Smooth muscle cell (in vitro differentiated cells): Measurements from ENCODE around the gene TBC1D2. TPM values are rescaled to one million over a fixed set of nuclear protein-coding genes. Genes with fewer than 3 reads are reported as not detected.

Experiments used
- DNase-seq: peaks from one replicate; lab custom pipeline; 2025; ENCODE audit not compliant: unreplicated experiment; lab: John Stamatoyannopoulos, UW
- H2AFZ ChIP-seq: fragments of 200-600 bp; sonication (generic); 2 replicates; pipeline ENCODE4 v1.6.0; 2016; ENCODE audit warnings: antibody characterized with exemption, low read depth, mild to moderate bottlenecking
- H3F3A ChIP-seq: fragments of 200-600 bp; sonication (generic); 2 replicates; pipeline ENCODE4 v1.6.0; 2017; ENCODE audit warnings: antibody characterized with exemption, low read depth
- H3K27ac ChIP-seq: fragments of 200-600 bp; sonication (generic); 2 replicates; pipeline ENCODE4 v1.5.1; 2016; ENCODE audit warnings: low read depth, mild to moderate bottlenecking
- H3K27me3 ChIP-seq: fragments of 200-600 bp; sonication (generic); 2 replicates; pipeline ENCODE4 v1.6.1; 2016; ENCODE audit warnings: low read depth, mild to moderate bottlenecking
- H3K36me3 ChIP-seq: fragments of 200-600 bp; sonication (generic); 2 replicates; pipeline ENCODE4 v1.5.1; 2016; ENCODE audit warnings: low read depth
- H3K4me1 ChIP-seq: fragments of 200-600 bp; sonication (generic); 2 replicates; pipeline ENCODE4 v1.5.1; 2016; ENCODE audit warnings: low read depth
- H3K4me2 ChIP-seq: fragments of 200-600 bp; sonication (generic); 2 replicates; pipeline ENCODE4 v1.6.0; 2016; ENCODE audit warnings: mild to moderate bottlenecking
- H3K4me3 ChIP-seq: fragments of 200-600 bp; sonication (generic); 2 replicates; pipeline ENCODE4 v1.5.1; 2016; ENCODE audit warnings: mild to moderate bottlenecking
- H3K79me2 ChIP-seq: fragments of 200-600 bp; sonication (generic); 2 replicates; pipeline ENCODE4 v1.6.0; 2016; ENCODE audit warnings: low read depth, mild to moderate bottlenecking
- H3K9ac ChIP-seq: fragments of 200-600 bp; sonication (generic); 2 replicates; pipeline ENCODE4 v1.6.0; 2016; ENCODE audit warnings: low read depth
- H3K9me3 ChIP-seq: fragments of 200-600 bp; sonication (generic); replicated peaks from 2 replicates; pipeline ENCODE4 v1.5.1; 2016; ENCODE audit warnings: low read depth
- H4K20me1 ChIP-seq: fragments of 200-600 bp; sonication (generic); 2 replicates; pipeline ENCODE4 v1.6.0; 2016; ENCODE audit warnings: low read depth
- CTCF ChIP-seq: fragments of 200-600 bp; sonication (generic); IDR thresholded peaks from 2 replicates; pipeline ENCODE4 v1.5.1; 2017; ENCODE audit warnings: borderline replicate concordance, mild to moderate bottlenecking, antibody characterized with exemption; ENCODE audit not compliant: insufficient read depth, poor library complexity, severe bottlenecking
- WGBS: methylation state at CpG from one replicate; pipeline ENCODE4 v1.1.7; 2016; ENCODE audit warnings: low lambda C conversion rate; 5-methylcytosine and 5-hydroxymethylcytosine counted together
- polyA plus RNA-seq: library from polyadenylated mRNA; unstranded; fragments of >200 nt; fragmentation: Nextera tagmentation; extraction: Ambion mirVana; gene quantifications from 2 replicates; pipeline ENCODE4 v1.2.1, GENCODE V29; 2016
- total RNA-seq: library from RNA; depleted of rRNA; stranded (reverse); fragments of >200 nt; gene quantifications from 2 replicates; pipeline ENCODE4 v1.2.3, GENCODE V29; 2014

The TBC1D2 gene
- total and polyA plus RNA-seq, 2 experiments from 2014 or later = 7.7 to 8.6 TPM

GRCh38 chr9:98210435-98210834, 45.0 kb downstream of the TBC1D2 start:
- Histone ChIP-seq H3K4me2 (no peak overlapping the region), H3K4me3 (no peak overlapping the region), H3K27me3 (no peaks in the 10 kb centered on the region), H3K36me3 (no peaks in the 10 kb centered on the region), H3K27ac (no peak overlapping the region), H2AFZ (no peak overlapping the region), H3K9ac (no peak overlapping the region), H3K4me1 (no peaks in the 10 kb centered on the region), H3K9me3 (no peaks in the 10 kb centered on the region), H3K79me2 (no peaks in the 10 kb centered on the region), H4K20me1 (no peaks in the 10 kb centered on the region), H3F3A (no peaks in the 10 kb centered on the region)
- TF ChIP-seq CTCF = no peak
- no peak for DNase-seq
- 98% methylated on average over 9 of the region's 9 CpGs for WGBS

- H4K20me1 ChIP-seq = no peaks in the 10 kb centered on the region
- no peak overlapping the region for H2AFZ ChIP-seq
- 97% methylated on average over 3 of the region's 3 CpGs for WGBS
- H3K4me3 ChIP-seq = no peak overlapping the region
- H3K36me3 ChIP-seq = no peaks in the 10 kb centered on the region
- no peaks in the 10 kb centered on the region for H3K79me2 ChIP-seq
- H3K9me3 ChIP-seq = no peaks in the 10 kb centered on the region
- no peak overlapping the region for H3K9ac ChIP-seq
- H3K4me2 ChIP-seq = no peak overlapping the region
- no peak for TF ChIP-seq CTCF
- H3K27ac ChIP-seq = no peak overlapping the region
- no peak for DNase-seq
- H3K27me3 ChIP-seq = no peaks in the 10 kb centered on the region
- no peaks in the 10 kb centered on the region for H3F3A ChIP-seq
- no peaks in the 10 kb centered on the region for H3K4me1 ChIP-seq
Observed at GRCh38 chr9:98209530-98209929, 45.9 kb downstream of the TBC1D2 start.

GRCh38 chr9:98208635-98209034, 46.8 kb downstream of the TBC1D2 start:
- H3K27me3 ChIP-seq = no peaks in the 10 kb centered on the region
- no peaks in the 10 kb centered on the region for H3K36me3 ChIP-seq
- H3K4me2 ChIP-seq = no peak overlapping the region
- no peak overlapping the region for H3K27ac ChIP-seq
- no peak for TF ChIP-seq CTCF
- no peak overlapping the region for H3K4me3 ChIP-seq
- no peak overlapping the region for H2AFZ ChIP-seq
- 95% methylated on average over 18 of the region's 20 CpGs for WGBS
- no peaks in the 10 kb centered on the region for H4K20me1 ChIP-seq
- DNase-seq = no peak
- H3K9ac ChIP-seq = no peak overlapping the region
- H3K4me1 ChIP-seq = no peaks in the 10 kb centered on the region
- H3K79me2 ChIP-seq = no peaks in the 10 kb centered on the region
- H3F3A ChIP-seq = no peaks in the 10 kb centered on the region
- H3K9me3 ChIP-seq = no peaks in the 10 kb centered on the region

- no peak overlapping the region for H3K27ac ChIP-seq
- no peak for DNase-seq
- TF ChIP-seq CTCF = no peak
- no peak overlapping the region for H2AFZ ChIP-seq
- H3K27me3 ChIP-seq = no peaks in the 10 kb centered on the region
- 90% methylated on average over 4 of the region's 4 CpGs for WGBS
- H3K4me3 ChIP-seq = no peak overlapping the region
- H3F3A ChIP-seq = no peaks in the 10 kb centered on the region
- no peaks in the 10 kb centered on the region for H3K9me3 ChIP-seq
- no peaks in the 10 kb centered on the region for H3K36me3 ChIP-seq
- H4K20me1 ChIP-seq = no peaks in the 10 kb centered on the region
- no peak overlapping the region for H3K4me2 ChIP-seq
- no peaks in the 10 kb centered on the region for H3K79me2 ChIP-seq
- no peak overlapping the region for H3K9ac ChIP-seq
- no peaks in the 10 kb centered on the region for H3K4me1 ChIP-seq
Observed at GRCh38 chr9:98207606-98208005, 47.8 kb downstream of the TBC1D2 start.
